Motor neuron (in vitro differentiated cells): ENCODE results near the gene CFAP20DC. TPM values are rescaled to one million over a fixed set of nuclear protein-coding genes. Genes with fewer than 3 reads are reported as not detected.

Experiments
- ATAC-seq, 8 experiments: fragments of 200-7000 bp; cut with Tn5 transposase; replicated peaks in 6 of 8; 2 replicates each; pipeline ENCODE4 v1.8.0; 2021; ENCODE audit warnings: mild to moderate bottlenecking in 8 of 8, moderate library complexity in 8 of 8
- H3K27ac ChIP-seq, 2 donors: fragments of 250-450 bp; sonication (Bioruptor Pico); 2 replicates each; pipeline ENCODE4 v1.9.0; 2021; ENCODE audit warnings: antibody characterized with exemption in 2 of 2, mild to moderate bottlenecking in 2 of 2, moderate library complexity in 1 of 2
- H3K4me1 ChIP-seq, 2 donors: fragments of 250-450 bp; sonication (Bioruptor Pico); replicated peaks in 1 of 2; 2 replicates each; pipeline ENCODE4 v1.6.1; 2021; ENCODE audit warnings: antibody characterized with exemption in 2 of 2, mild to moderate bottlenecking in 2 of 2, moderate library complexity in 1 of 2
- H3K4me3 ChIP-seq, 5 donors: fragments of 250-450 bp; sonication (Bioruptor Pico); 2 replicates each; pipeline ENCODE4 v1.9.0; 2021; ENCODE audit warnings: antibody characterized with exemption in 5 of 5, mild to moderate bottlenecking in 5 of 5, moderate library complexity in 4 of 5
- WGBS, 10 experiments: fragments of 450-650 bp; shearing (Covaris generic); methylation state at CpG; one replicate each; pipeline ENCODE4 v1.0.0; 2022; 5-methylcytosine and 5-hydroxymethylcytosine counted together
- in situ Hi-C, 9 experiments: fragments of 400-800 bp; cut with MboI; loops; one replicate each; pipeline ENCODE4 v1.15.0; 2021; ENCODE audit warnings: low sequenced_read_pairs in 9 of 9, low pct_unique_long_range_greater_than_20kb in 2 of 9; ENCODE audit not compliant: unreplicated experiment in 9 of 9
- total RNA-seq, 8 experiments: library from RNA; unstranded; fragments of 300-600 nt; gene quantifications; 2 replicates each; pipeline versions ENCODE4 v1.2.3 to v1.2.4, GENCODE V29; 2022

CFAP20DC gene
- total RNA-seq, 8 experiments from 2014 or later: 1.1 to 8.7 (median 3.0) TPM

GRCh38 chr3:58766587-58767282 is 283.1 kb downstream of the CFAP20DC start:
- ATAC-seq: no peak
- Histone ChIP-seq H3K4me3 (no peak overlapping the region), H3K4me1 (no peaks in the 10 kb centered on the region), H3K27ac (no peak overlapping the region)
- 53 to 98% (median 90%) methylated on average over 2 to 9 of the region's 9 CpGs; no CpG with 5 or more reads in 1 of the 10 experiments for WGBS, 10 experiments
- in situ Hi-C loops: no loop called here

DNA sequence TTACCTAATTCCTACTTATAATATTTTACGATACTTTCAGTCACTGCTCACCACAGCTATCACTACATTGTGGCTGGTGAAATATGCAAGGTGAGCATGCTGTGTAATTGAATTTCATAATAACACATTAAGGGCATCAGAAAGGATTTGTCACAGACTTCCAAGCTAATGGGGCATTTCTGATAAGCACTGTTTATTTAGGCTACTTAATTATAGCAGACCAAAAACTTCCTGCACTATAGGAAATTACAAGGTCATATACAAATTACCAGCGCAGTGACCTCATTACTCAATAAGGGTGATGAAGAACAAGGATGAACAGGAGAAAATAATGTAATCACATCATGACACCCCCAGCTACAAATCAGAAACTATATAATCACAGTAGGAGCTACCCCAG is 294.7 kb downstream of the CFAP20DC start:
- ATAC-seq: peak in 2 of 8 experiments; percentile 29 to 62
- H3K27ac ChIP-seq: no peak overlapping the region
- no peak overlapping the region for H3K4me3 ChIP-seq
- peaks cover 0 to 2% of the 10 kb centered on the region in 2 donors for H3K4me1 ChIP-seq
- in situ Hi-C loops: no loop called here
- 64 to 100% (median 95%) methylated on average over 1 to 2 of the region's 2 CpGs; no CpG with 5 or more reads in 1 of the 10 experiments for WGBS, 10 experiments

DNA sequence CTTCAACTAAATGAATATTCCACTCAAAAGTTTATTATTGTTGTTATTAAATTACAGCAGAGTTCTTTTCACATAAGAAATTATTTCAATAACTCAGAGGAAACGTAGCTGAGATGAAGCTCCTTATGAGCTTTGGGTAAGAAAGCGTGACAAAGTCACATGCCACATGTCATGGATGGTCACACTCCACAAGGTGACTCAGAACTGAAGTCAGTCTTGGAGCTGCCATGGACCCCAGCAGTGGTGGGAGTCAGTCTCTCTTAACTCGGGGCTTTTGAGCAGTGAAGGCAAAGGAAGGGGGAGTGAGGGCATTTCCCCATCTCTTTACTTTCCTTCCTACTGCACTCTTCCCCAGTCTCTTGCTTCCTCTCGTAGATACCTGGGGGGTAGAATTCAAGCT is 295.8 kb downstream of the CFAP20DC start:
- ATAC-seq: no peak
- Histone ChIP-seq H3K4me1 (peaks cover 0 to 2% of the 10 kb centered on the region in 2 donors), H3K27ac (no peak overlapping the region), H3K4me3 (no peak overlapping the region)
- in situ Hi-C loops: no loop called here
- 70 to 100% (median 78%) methylated on average over 1 to 4 of the region's 4 CpGs; no CpG with 5 or more reads in 2 of the 10 experiments for WGBS, 10 experiments

- Histone ChIP-seq H3K4me3 (no peak overlapping the region), H3K4me1 (peaks cover 0 to 2% of the 10 kb centered on the region in 2 donors), H3K27ac (no peak overlapping the region)
- 0 to 100% (median 93%) methylated on average over 1 to 2 of the region's 3 CpGs; no CpG with 5 or more reads in 1 of the 10 experiments for WGBS, 10 experiments
- in situ Hi-C loops: no loop called here
- no peak for ATAC-seq
Observed at GRCh38 chr3:58751882-58752567, 297.8 kb downstream of the CFAP20DC start.

GRCh38 chr3:58751235-58751634 is 298.6 kb downstream of the CFAP20DC start:
- no peak overlapping the region for H3K4me3 ChIP-seq
- in situ Hi-C loops: no loop called here
- ATAC-seq: no peak
- peaks cover 0 to 2% of the 10 kb centered on the region in 2 donors for H3K4me1 ChIP-seq
- H3K27ac ChIP-seq: no peak overlapping the region
- WGBS, 10 experiments: 29 to 100% (median 73%) methylated on average over 1 to 3 of the region's 4 CpGs; no CpG with 5 or more reads in 3 of the 10 experiments

DNA sequence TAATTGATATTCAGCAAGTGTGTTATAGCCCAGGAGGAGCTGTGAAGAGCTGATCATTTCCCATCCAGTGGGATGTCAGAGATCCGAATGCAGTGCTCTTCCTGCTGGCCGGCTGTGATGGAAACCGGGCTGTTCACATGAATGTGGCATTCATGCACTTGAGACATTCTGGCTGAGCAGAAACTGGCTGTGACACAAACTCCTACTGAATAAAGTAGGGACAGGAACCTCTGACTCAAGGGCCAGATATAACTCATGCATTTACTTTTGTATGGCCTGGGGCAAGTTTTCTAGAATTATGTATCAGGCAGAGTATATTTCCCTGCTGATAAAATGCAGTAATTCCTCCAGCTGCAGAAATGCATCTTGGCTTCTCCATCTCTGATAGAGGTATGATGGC is 299.9 kb downstream of the CFAP20DC start:
- no peaks in the 10 kb centered on the region for H3K4me1 ChIP-seq
- no peak overlapping the region for H3K4me3 ChIP-seq
- in situ Hi-C loops: no loop called here
- 18 to 100% (median 66%) methylated on average over 1 to 3 of the region's 3 CpGs; no CpG with 5 or more reads in 2 of the 10 experiments for WGBS, 10 experiments
- H3K27ac ChIP-seq: no peak overlapping the region
- ATAC-seq: peak in 3 of 8 experiments; percentile 41 to 91 (median 79)

GRCh38 chr3:58748024-58748423 is 301.8 kb downstream of the CFAP20DC start:
- Histone ChIP-seq H3K4me3 (no peak overlapping the region), H3K4me1 (no peaks in the 10 kb centered on the region), H3K27ac (no peak overlapping the region)
- in situ Hi-C loops: no loop called here
- WGBS, 10 experiments: 28 to 100% (median 78%) methylated on average over 1 to 4 of the region's 4 CpGs; no CpG with 5 or more reads in 3 of the 10 experiments
- ATAC-seq: no peak

GRCh38 chr3:58746758-58747157 is 303.1 kb downstream of the CFAP20DC start:
- 0 to 100% (median 92%) methylated on average over 1 to 3 of the region's 3 CpGs; no CpG with 5 or more reads in 1 of the 10 experiments for WGBS, 10 experiments
- no peak overlapping the region for H3K4me3 ChIP-seq
- in situ Hi-C loops: no loop called here
- H3K4me1 ChIP-seq: no peaks in the 10 kb centered on the region
- ATAC-seq: no peak
- H3K27ac ChIP-seq: no peak overlapping the region

- Histone ChIP-seq H3K4me3 (no peak overlapping the region), H3K27ac (no peak overlapping the region), H3K4me1 (no peaks in the 10 kb centered on the region)
- in situ Hi-C loops: no loop called here
- 13 to 100% (median 80%) methylated on average over 1 of the region's 1 CpG; no CpG with 5 or more reads in 5 of the 10 experiments for WGBS, 10 experiments
- ATAC-seq: no peak
Observed at GRCh38 chr3:58743296-58743695, 306.5 kb downstream of the CFAP20DC start.

GRCh38 chr3:58742239-58742638 is 307.6 kb downstream of the CFAP20DC start:
- Histone ChIP-seq H3K27ac (no peak overlapping the region), H3K4me1 (no peaks in the 10 kb centered on the region), H3K4me3 (no peak overlapping the region)
- 28 to 100% (median 88%) methylated on average over 1 to 6 of the region's 6 CpGs for WGBS, 10 experiments
- ATAC-seq: no peak
- in situ Hi-C loops: no loop called here

GRCh38 chr3:58737644-58738043 is 312.2 kb downstream of the CFAP20DC start:
- H3K4me3 ChIP-seq: no peak overlapping the region
- WGBS, 10 experiments: 14 to 100% (median 88%) methylated on average over 1 to 3 of the region's 3 CpGs; no CpG with 5 or more reads in 1 of the 10 experiments
- in situ Hi-C loops: no loop called here
- H3K4me1 ChIP-seq: no peaks in the 10 kb centered on the region
- no peak for ATAC-seq
- no peak overlapping the region for H3K27ac ChIP-seq

GRCh38 chr3:58731673-58732072 is 318.2 kb downstream of the CFAP20DC start:
- H3K27ac ChIP-seq: no peak overlapping the region
- no peak overlapping the region for H3K4me3 ChIP-seq
- ATAC-seq: no peak
- WGBS, 10 experiments: 64 to 92% (median 85%) methylated on average over 2 to 5 of the region's 5 CpGs
- in situ Hi-C loops: no loop called here
- no peaks in the 10 kb centered on the region for H3K4me1 ChIP-seq

DNA sequence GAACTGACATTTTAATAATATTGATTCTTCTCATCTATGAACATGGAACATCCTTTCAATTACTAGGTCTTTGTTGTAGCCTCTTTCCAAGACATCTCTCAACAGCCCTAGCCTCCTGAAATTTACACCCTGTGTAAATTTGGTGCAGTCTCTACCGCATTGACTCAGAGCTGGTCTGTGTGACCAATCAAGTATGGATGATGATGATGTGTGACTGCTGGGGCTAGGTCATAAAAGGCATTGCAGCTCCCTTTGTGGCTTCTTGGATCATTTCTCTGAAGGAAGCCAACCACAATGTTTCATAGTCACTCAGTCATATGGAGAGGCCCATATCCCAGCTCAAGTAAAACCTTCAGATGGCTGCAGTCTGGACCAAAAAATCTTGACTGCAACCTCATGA is 321.1 kb downstream of the CFAP20DC start:
- ATAC-seq: no peak
- Histone ChIP-seq H3K27ac (no peak overlapping the region), H3K4me3 (no peak overlapping the region), H3K4me1 (no peaks in the 10 kb centered on the region)
- WGBS, 10 experiments: 100% methylated on average over 1 of the region's 1 CpG; no CpG with 5 or more reads in 7 of the 10 experiments
- in situ Hi-C loops: no loop called here
